Measurements from ENCODE around the gene LRFN5. TPM values are rescaled to one million over a fixed set of nuclear protein-coding genes. Genes with fewer than 3 reads are reported as not detected.

The LRFN5 gene
- total and polyA plus RNA-seq, 2 of the 13 experiments (the other 11 are each of a cell fraction or from before 2014, with no cell fraction given) = not detected

DNA sequence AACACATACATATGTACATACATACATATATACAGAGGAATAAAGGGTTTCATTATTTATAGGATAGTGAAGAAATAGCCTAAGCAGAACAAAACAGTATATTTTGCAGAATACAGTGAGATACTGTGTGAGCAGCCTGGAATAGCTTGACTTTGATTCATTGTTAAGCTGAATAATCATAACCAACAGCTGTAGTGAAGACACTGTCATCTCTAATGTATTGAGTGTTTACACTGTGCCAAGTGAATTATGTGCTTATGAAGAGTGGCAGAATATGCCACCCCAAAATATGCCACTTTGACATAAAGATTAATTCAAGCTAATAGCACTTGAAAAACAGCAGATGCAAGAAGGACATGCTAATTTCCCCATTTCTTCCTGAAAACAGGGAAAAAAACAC, 48.2 kb upstream of the LRFN5 start:
- ChIA-PET CTCF (ENCODE audit: low intra/inter-chr PET ratio, low total read pairs) (no interaction called here), POLR2A (no interaction called here)
- ATAC-seq (no peak), DNase-seq (ENCODE audit: low spot score) (no peak), FAIRE-seq (no peak)
- Histone ChIP-seq H3K79me2 (ENCODE audit: insufficient read depth, low read length) (no peaks in the 10 kb centered on the region), H3K4me1 (ENCODE audit: insufficient read depth, low read length) (no peaks in the 10 kb centered on the region), H3K9ac (ENCODE audit: insufficient read depth, low read depth, low read length) (no peak overlapping the region), H2AFZ (ENCODE audit: low read length) (no peak overlapping the region), H3K36me3 (replicated peaks in 1 of 2; ENCODE audit: control insufficient read depth in 1 of 2, insufficient read depth in 2 of 2, low read length in 2 of 2) (no peaks in the 10 kb centered on the region), H3K27me3 (ENCODE audit: control insufficient read depth in 1 of 2, insufficient read depth in 2 of 2, low read length in 2 of 2) (no peaks in the 10 kb centered on the region), H4K20me1 (ENCODE audit: insufficient read depth, low read length) (no peaks in the 10 kb centered on the region), H3K27ac (ENCODE audit: extremely low read length, insufficient read depth, low read length) (no peak overlapping the region), H3K9me3 (ENCODE audit: low read length) (peaks cover 48% of the 10 kb centered on the region), H3K4me2 (ENCODE audit: low read depth, low read length) (no peak overlapping the region), H3K4me3 (replicated peaks in 1 of 3; ENCODE audit: insufficient read depth in 1 of 3, low read depth in 2 of 3, low read length in 3 of 3) (no peak overlapping the region)
- no peak for TF ChIP-seq HHEX (CRISPR knock-in tag; IDR thresholded peaks at IDR 0.05)
- no peak for TF ChIP-seq ZNF296 (CRISPR knock-in tag; conservative IDR thresholded peaks at IDR 0.05)
- TF ChIP-seq PHF5A (CRISPR knock-in tag; IDR thresholded peaks at IDR 0.05; ENCODE audit: low read depth, unreplicated experiment) = no peak
- no peak for TF ChIP-seq SRSF9 (IDR thresholded peaks at IDR 0.05; ENCODE audit: borderline replicate concordance, insufficient read depth, low read depth, low read length, poor library complexity, severe bottlenecking)
- TF ChIP-seq, protein P1, sequence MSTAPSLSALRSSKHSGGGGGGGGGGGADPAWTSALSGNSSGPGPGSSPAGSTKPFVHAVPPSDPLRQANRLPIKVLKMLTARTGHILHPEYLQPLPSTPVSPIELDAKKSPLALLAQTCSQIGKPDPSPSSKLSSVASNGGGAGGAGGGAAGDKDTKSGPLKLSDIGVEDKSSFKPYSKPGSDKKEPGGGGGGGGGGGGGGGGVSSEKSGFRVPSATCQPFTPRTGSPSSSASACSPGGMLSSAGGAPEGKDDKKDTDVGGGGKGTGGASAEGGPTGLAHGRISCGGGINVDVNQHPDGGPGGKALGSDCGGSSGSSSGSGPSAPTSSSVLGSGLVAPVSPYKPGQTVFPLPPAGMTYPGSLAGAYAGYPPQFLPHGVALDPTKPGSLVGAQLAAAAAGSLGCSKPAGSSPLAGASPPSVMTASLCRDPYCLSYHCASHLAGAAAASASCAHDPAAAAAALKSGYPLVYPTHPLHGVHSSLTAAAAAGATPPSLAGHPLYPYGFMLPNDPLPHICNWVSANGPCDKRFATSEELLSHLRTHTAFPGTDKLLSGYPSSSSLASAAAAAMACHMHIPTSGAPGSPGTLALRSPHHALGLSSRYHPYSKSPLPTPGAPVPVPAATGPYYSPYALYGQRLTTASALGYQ (CRISPR knock-in tag; IDR thresholded peaks at IDR 0.05) = no peak
- TF ChIP-seq, protein P2, sequence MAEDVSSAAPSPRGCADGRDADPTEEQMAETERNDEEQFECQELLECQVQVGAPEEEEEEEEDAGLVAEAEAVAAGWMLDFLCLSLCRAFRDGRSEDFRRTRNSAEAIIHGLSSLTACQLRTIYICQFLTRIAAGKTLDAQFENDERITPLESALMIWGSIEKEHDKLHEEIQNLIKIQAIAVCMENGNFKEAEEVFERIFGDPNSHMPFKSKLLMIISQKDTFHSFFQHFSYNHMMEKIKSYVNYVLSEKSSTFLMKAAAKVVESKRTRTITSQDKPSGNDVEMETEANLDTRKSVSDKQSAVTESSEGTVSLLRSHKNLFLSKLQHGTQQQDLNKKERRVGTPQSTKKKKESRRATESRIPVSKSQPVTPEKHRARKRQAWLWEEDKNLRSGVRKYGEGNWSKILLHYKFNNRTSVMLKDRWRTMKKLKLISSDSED (CRISPR knock-in tag; IDR thresholded peaks at IDR 0.05) = no peak
- no peak for TF ChIP-seq SIX1 (CRISPR knock-in tag; IDR thresholded peaks at IDR 0.05; ENCODE audit: borderline replicate concordance)
- in situ Hi-C loops (cut with HindIII; ENCODE audit: extremely low pct_ligation_motif_present, low pct_unique_long_range_greater_than_20kb) = no loop called here
- BruUV-seq (replicated peaks) = no TSS peak
- intact Hi-C loops (cut with micrococcal nuclease; ENCODE audit: unreplicated experiment) = no loop called here

Measured in HepG2 (cell line).